ENCODE results near the gene TANGO6.
"Not testable (repeated sequence)": the region's sequence is repeated elsewhere in the genome, so short reads cannot be mapped to it uniquely, and the experiment has no call there.

TANGO6 gene

DNA sequence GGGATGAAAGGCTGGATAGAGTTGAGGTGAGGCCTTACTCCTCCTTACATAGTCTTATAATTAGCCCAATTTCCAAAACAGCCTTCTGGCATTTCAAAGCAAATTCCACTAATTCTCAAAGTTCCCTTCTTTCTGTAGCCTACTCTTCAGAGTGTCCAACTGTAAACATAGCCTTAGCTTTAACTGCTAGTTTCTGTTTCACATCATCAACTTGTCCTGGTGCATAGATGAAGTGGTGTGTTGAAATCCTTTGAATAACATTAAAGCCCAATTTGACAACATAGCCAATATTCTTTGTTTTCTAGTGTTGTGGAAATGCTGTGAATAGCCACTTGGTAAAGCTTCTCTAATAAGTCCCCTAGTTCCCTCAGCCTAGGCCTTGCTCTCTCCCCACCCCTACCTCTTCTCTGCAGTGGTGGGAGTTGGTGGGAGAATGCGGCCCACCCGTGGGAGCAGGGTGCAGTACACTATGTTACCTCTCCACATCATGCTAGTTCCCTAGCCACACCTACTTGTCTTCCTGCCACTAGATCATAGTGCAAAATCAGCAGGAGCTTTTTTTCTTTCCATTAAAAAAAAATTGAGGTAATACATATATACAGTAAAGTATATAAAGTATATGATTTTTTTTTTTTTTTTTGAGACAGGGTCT lies 135.1 kb downstream of the TANGO6 start:
- DNase-seq: no peak

DNA sequence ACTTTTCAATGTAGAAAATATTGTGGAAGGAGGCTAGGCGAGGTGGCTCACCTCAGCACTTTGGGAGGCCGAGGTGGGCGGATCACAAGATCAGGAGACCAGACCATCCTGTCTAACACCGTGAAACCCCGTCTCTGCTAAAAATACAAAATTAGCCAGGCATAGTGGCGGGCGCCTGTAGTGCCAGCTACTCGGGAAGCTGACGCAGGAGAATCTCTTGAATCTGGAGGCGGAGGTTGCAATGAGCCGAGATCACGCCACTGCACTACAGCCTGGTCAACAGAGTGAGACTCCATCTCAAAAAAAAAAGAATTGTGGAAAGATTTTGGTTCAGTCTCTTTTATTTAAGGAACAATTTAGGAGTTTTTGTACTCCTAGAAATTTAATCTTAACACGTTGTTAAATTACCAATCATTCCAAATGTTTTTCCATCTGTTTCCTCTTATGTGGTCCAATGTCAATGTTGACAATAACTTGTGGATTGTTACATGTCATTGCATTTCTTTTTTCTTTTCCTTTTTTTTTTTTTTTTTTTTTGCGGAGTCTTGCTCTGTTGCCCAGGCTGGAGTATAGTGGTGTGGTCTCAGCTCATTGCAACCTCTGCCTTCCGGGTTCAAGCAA lies 137.5 kb downstream of the TANGO6 start:
- no peak for DNase-seq

DNA sequence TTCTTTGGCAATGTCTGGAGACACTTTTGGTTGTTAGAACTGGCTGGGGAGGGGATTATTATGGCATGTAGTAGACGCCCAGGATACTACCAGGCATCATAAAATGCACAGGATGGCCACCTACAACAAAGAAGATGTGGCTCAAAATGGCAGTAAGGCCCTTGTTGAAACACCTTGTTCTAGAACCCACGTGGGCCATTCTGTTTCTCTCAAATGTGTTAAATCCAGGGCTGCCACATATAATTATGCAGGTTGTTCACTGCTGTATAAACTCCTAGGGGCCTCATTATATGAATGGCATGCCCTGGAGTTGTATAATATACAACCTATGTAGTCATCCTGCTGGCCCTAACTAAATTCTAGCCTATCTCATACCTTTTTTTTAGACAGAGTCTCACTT lies 138.6 kb downstream of the TANGO6 start:
- DNase-seq: no peak

DNA sequence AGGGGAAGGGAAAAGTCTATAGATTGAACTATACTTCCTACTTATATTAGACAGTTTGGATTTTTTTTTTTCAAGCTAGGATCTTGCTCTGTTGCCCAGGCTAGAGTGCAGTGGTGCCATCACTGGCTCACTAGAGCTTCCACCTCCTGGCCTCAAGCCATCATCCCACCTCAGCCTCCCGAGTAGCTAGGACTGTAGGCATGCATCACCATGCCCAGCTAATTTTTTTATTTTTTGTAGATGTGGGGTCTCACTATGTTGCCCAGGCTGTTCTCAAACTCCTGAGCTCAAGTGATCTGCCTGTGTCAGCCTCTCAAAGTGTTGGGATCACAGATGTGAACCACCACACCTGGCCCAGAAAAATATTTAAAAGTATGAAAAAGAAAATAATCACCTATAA lies 141.1 kb downstream of the TANGO6 start:
- DNase-seq: no peak

DNA sequence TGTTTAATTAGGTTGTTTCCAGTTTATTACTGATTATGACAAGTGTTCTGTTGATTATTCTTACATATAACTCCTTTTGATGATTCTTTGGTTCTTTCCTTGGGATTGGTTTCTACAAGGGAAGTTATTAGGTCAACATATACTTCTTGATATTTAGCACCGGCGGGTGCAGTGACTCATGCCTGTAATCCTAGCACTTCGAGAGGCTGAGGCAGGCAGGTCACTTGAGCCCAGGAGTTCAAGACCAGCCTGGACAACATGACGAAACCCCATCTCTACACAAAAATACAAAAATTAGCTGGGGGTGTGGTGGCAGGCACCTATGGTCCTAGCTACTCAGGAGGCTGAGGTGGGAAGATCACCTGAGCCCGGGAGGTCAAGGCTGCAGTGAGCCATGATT lies 141.9 kb downstream of the TANGO6 start:
- no peak for DNase-seq

DNA sequence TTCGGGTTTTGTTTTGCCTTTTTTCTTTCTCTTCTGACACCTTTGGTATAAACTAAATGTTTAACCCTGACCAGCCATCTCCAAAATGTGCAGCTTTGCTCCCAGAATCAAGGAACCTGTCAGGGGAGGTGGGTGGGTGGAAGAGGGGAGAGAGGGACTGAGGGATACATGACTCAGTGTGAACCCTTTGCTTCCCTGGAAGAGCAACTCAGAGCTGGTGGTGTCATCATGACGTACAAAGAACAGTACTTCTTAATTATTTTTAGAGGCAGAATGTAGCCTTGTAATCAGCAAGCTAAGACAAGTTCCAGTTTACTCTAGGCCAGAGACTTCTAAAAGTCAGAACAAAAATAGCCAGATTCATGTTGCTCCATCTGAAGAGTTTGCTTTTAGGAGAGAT lies 142.5 kb downstream of the TANGO6 start:
- no peak for DNase-seq

DNA sequence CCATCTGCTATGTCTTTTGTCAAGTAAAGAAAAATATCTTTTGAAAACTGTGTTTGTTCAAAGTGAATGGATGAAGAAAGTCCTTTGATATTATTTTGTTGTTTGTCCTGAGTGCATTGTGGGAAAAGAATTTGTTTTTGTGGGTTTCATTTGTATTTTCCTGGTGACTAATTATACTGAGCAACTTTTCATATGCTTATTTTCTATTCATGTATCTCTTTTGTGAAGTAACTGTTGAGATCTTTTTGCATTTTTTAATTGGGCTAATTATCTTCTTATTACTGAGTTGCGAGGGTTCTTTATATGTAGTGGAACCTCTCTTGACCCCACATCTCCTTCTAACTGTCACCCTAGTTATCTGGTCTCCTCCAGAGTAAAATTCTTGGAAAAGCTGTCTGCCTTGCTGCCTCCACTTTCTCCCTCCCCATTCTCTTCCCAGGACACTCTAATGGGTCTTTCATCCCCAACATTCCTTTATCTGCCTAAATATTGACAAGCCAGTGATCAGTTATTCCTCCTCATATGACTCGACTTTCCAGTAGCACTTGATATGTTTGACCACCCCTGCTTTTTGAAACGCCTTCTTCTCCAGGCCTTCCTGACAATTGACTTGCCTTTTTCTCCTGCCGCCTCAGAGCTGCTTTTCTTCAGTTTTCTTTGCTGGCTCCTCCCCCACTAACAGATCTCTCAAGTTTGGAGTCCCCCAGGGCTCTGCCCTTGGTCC lies 144.6 kb downstream of the TANGO6 start:
- DNase-seq: no peak

DNA sequence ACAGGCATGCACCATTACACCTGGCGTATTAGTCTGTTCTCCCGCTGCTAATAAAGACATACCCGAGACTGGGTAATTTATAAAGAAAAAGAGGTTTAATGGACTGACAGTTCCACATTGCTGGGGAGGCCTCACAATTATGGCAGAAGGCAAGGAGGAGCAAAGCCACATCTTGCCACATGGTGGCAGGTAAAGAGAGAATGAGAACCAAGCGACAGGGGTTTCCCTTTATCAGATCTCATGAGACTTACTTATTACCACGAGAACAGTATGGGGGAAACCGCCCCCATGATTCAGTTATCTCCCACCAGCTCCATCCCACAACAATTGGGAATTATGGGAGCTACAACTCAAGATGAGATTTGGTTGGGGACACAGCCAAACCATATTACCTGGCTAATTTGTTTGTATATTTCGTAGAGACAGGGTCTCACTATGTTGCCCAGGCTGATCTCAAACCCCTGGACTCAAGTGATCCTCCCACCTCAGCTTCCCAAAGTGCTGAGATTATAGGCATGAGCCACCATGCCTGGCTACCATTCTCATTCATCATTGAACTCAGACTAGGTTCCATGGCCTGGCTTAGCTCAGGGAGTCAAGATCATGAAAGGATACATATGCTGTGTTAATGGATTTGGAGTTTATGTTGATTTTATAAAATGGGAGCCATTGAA lies 147.0 kb downstream of the TANGO6 start:
- DNase-seq: not testable (repeated sequence)

DNA sequence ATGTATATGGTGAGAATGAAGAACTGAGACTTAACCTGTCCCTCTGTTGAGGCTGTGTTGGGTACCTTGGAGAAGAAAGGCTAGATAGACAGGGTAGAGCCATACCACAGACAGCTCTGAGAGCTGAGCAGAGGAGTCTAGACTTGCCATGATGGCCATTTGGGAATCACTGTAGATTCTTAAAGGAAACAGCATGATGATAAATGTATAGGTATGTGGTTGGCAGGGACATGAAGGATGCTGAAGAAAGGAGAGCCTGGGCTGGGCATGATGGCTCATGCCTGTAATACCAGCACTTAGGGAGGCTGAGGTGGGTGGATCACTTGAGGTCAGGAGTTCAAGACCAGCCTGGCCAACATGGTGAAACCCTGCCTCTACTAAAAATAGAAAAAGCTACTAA lies 147.7 kb downstream of the TANGO6 start:
- DNase-seq: no peak

DNA sequence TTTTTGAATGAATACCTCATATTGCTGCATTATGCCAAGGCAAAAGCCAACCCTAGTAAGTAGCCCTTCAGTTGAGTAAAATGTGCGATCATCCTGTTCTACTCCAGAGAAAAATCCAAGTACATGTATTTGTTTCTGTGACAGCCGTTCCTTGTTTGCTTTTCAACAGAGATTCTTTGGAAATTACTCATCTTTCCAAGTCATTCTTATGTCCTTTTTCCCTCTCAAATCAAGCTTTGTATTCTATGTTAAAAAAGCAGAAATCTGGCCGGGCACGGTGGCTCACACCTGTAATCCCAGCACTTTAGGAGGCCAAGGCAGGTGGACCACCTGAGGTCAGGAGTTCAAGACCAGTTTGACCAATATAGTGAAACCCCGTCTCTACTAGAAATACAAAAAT lies 149.2 kb downstream of the TANGO6 start:
- DNase-seq: no peak

DNA sequence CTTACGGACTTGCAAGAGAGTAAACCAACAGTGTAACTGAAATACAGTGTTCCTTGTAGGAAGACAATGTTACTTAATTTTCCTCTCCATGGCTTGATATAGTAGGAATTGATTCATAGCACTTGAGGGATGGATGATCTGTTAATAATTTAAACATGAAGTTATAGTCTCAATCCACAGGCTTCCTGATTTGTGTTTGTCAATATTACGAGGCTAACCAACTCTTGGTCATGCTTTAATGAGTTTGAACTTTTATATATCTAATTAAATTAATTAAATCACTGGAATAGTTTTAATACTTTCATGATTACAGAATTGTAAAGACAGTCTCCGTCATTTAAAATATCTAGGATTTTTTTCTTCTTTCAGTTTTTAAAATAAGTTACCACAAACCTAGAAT lies 150.1 kb downstream of the TANGO6 start:
- DNase-seq: no peak

DNA sequence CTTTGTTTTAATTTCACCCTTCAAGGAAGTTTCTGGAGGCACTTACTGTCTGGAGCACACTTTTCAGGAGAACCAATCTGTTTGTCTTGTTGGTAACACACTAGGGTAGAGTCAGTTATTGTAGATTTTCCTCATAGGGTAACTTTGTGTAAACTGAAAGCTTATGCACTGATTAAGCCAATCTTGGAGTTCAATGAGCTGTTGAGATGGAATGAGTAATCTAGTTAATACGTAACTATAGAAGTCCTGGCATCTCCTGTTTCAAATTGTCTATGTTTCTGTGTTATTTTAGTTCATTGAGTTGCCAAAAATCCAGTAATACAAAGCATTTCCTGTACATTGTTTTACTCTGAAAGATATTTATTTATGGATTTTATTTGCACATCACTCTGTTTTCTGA lies 150.6 kb downstream of the TANGO6 start:
- DNase-seq: no peak

DNA sequence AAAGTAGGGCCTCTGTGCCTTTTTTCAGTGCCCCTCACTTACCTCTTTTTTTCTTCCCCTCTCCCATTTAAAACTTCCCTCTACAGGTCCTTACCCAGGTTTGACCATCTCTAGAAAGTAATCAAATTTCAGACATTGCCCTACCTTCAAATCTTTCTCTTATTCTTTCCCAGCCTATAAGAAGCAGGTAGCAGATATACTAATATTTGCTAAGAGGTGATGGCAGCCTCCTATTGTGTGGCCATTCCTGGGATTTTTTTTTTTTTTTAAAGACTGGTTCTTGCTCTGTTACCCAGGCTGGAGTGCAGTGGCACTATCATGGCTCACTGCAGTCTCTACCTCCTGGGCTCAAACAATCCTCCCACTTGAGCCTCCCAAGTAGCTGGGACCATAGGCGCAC lies 151.0 kb downstream of the TANGO6 start:
- DNase-seq: no peak

DNA sequence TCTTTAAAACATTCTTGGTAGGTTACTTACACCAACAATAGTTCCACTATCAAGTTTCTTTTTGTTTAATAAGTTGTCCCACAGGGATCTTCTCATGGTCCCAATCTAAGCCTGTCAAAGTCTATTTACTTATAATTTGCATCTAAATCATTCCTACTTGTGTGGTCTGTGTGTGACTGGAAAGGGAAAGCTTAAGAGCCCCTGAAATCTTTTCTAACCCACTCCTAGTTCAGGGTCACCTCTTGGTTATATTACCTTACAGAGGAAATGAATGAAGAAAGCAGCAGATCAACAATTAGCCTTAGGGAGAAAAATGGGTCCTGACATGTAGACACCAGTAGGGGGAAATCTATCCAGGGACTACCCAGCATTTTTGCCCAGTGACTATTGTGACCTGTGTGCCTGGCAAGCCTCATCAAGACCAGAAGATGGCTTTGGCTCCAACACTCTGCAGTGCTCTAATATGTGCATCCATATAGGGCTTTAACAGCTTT lies 151.7 kb downstream of the TANGO6 start:
- DNase-seq: no peak

DNA sequence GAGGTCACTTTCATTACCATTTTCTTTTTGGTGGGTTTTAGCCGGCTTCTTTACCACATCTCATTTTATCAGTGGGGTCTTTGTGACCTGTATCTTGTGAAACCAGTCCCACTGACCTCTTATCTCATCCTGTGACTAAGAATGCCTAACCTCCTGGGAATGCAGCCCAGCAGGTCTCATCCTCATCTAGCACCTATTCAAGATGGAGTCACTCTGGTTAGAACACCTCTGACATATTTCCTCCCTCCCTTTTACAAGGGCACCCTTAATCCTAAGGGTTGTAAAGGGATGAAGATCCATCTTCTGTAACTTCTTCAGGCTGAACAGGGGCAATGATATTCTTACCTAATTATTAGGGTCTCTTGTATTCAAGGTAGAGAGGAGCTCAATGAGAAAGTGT lies 154.2 kb downstream of the TANGO6 start:
- no peak for DNase-seq

DNA sequence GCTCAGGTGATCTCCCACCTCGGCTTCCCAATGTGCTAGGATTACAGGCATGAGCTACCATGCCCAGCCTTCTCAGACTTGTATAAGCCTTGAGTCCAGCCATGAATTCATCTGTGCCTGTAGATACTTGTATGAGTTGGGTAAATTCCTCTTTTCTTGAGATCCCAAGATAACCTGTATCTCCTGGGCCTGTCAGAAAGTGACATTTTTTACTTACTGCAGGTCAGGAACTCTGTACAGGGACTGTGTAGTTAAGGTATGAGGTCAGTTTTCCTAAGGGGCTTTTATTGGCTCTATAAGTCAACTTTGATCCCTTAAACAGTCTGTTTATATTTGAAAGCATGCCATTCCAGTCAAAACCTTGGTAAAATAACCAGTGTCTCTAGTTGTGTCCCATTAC lies 155.8 kb downstream of the TANGO6 start:
- DNase-seq: no peak

DNA sequence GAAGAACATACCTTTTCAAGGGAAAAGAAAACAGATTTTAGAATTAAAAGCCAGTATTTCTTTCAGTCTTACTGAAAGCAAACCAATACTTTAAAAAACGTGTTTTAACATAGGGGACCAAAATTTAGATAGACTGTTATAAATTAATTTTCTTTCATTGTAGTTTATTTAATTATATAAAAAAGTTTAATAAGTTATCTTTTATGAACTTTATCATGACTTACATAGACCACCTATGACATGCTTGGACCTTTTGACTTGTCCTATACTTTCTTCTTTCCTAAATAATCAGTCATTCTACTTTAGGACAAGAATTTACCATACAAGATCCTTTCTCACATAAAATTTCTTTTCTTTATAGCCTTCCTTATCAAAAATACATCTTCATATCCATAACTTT lies 160.2 kb downstream of the TANGO6 start:
- no peak for DNase-seq

DNA sequence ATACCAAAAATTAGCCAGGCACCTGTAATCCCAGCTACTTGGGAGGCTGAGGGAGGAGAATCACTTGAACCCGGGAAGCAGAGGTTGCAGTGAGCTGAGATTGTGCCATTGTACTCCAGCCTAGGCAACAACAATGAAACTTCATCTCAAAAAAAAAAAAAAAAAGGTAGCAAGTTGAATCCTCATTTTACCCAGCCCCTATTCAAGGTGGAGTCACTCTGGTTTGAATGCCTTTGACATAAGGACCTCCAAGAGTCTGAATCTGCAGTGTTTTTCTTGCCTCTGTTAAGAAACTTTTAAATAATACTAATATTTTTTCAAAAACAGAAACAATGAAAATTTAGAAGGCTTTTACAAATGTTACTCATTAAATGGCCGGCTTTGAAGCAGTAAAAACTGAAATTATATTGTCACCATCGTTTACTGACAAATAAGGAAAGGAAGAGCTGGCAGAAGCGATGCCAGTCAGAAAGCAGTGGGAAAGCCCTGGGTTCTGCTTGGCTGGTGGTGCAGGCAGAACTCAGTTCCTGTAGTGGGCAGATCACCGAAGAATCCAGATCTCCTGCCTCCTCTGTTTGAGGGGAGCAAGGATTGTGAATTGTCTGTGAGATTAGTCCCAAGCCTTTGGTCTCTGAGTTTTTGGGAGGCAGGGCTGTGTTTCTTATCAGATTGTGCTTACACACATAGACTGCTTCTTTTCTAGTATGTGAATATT lies 162.5 kb downstream of the TANGO6 start:
- no peak for DNase-seq

DNA sequence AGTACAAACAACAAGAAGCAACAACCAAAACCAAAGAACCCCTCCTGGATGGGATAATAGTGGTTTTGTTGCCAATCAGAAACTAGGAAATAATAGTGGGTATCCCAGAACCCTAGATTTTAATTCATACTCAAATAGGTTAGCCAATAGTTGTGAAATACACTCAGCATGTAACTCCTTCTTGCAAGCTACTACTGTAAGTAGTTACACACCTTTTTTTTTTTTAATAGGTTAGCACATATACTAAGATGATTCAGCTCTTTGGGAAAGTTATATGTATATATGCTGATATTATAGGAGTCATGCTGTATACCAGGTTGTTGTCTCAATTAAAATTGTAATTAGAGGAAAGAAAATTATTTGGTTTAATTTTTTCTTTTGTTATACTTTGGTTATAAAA lies 169.6 kb downstream of the TANGO6 start:
- DNase-seq: no peak

DNA sequence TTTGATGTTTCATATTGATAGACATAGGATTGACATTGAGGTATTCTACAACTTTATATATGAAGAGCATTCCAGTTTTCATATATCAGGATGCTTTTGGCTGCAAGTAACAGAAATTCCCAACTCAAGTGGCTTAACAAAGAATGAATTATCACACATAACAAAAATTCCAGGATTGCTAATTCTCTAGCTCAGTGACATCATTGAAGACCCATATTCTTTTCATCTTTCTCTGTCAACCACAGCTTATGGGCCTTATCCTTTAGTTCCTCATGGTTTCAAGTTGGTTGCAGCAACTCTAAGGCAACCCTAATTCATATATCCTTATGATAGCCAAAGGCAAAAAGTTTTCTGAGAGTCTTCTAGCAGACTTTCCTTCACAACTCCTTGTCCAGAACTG lies 170.7 kb downstream of the TANGO6 start:
- DNase-seq: no peak

DNA sequence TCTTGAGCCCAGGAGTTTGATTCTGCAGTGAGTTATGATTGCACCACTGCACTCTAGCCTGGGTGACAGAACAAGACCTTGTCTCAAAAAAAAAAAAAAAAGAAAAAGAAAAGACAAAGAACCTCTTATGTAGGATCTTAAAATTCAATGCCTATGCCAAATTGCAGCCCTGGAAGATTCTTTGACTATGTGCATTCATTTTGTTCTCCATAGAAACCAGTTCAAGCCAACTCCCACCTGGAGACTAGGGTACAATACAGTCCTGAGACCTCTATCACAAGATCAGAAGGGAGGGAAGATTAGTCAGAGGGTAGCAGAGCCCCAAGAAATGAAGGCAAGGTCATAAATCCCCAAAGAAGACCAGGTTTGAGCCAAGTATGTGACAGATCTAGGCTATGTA lies 171.5 kb downstream of the TANGO6 start:
- no peak for DNase-seq

DNA sequence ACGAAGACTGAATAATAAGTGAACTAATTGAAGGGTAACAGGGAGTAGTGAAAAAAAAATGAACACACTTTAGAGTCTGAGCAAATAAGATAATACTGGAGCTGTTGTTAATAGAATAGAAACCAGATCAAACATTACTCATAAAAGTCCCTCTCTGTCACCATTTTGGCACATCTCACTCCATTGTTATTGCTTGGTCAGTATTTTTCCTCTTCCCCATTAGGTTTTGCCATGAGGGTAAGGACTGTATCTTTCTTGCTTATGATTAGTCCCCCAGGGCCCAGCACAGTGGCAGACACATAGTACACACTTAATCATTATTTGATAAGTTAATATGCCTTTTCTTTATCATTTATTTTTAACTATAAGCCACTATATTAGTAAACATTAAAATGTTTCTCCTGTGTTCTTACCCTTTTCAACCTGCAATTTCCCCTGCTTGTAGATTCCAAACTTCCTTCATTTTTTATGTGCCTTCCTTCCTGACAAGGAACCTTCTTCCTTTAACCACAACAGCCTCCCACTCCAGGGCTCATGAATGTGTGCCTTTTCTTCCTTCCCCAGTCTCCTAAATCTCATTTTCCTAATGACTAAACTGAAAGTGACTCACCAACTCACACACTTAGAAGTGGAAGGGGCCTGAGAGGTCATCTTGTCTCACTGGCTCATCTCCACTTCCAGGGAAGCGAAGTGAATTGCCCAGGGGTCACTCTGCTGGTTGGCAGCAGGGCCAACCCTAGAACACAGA lies 173.9 kb downstream of the TANGO6 start:
- DNase-seq: no peak
